Measurements from ENCODE around the gene TIMP2.
"Not testable (repeated sequence)": the region's sequence is repeated elsewhere in the genome, so short reads cannot be mapped to it uniquely, and the experiment has no call there.

The TIMP2 gene

DNA sequence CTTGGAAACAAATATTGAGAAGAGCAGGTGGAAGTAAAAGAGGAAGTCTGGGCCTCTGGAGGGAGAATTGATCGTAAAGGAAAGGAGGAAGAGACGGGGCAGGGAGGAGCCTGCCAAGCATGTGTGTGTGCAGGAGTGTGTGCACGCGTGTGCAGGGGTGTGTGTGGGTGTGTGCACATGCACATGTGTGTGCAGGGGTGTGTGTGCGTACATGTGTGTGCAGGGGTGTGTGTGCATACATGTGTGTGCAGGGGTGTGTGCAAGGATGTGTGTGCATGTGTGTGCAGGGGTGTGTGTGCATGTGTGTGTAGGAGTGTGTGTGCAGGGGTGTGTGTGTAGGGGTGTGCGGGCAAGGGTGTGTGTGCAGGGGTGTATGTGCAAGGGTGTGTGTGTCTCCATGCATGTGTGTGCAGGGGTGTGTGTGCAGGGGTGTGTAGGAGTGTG lies 32.2 kb downstream of the TIMP2 start:
- DNase-seq (ENCODE audit: low read depth): no peak
- TF ChIP-seq, protein P1, sequence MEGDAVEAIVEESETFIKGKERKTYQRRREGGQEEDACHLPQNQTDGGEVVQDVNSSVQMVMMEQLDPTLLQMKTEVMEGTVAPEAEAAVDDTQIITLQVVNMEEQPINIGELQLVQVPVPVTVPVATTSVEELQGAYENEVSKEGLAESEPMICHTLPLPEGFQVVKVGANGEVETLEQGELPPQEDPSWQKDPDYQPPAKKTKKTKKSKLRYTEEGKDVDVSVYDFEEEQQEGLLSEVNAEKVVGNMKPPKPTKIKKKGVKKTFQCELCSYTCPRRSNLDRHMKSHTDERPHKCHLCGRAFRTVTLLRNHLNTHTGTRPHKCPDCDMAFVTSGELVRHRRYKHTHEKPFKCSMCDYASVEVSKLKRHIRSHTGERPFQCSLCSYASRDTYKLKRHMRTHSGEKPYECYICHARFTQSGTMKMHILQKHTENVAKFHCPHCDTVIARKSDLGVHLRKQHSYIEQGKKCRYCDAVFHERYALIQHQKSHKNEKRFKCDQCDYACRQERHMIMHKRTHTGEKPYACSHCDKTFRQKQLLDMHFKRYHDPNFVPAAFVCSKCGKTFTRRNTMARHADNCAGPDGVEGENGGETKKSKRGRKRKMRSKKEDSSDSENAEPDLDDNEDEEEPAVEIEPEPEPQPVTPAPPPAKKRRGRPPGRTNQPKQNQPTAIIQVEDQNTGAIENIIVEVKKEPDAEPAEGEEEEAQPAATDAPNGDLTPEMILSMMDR (conservative IDR thresholded peaks at IDR 0.05; ENCODE audit: low read depth, low read length): no peak
- H3K4me3 ChIP-seq (ENCODE audit: low read depth, low read length): no peak overlapping the region

DNA sequence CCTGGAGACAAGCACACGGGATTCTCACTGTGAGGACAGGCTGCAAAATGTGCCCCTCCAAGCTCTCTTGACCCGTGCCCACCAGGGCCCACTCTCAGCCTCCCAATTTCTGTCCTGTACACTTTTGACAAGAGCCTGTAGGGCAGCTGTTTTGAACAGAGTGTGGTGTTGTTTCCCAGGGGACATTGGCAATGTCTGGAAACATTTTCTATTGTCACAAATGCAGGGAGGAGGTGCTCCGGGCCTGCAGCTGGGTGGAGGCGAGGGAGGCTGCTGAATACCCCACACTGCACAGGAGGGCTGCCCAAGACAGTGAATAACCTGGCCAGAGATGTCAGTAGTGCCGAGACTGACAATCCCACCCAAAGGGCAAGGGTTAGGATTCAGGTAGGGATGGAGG lies 32.7 kb downstream of the TIMP2 start:
- DNase-seq (ENCODE audit: low read depth): no peak
- TF ChIP-seq, protein P1 (conservative IDR thresholded peaks at IDR 0.05; ENCODE audit: low read depth, low read length): no peak
- no peak overlapping the region for H3K4me3 ChIP-seq (ENCODE audit: low read depth, low read length)

DNA sequence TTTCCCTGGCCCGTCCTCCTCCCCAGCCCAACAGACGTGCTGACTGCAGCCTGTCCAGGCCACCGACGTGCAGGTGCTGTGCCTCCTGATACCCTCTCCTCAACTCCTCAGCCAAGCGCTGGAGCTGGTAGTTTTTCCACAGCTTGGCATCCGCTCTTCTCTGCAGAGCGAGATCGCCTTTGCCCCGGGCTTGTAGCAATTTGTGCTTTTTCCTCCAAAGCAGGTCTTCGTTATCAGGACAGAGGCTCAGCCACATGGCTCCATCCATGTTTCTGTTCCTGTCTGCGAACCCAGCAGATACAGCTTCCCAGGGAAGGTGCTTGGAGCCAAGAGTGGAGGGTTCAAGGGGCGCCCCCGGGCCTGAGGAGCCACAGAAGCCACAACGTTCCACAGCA lies 33.1 kb downstream of the TIMP2 start:
- no peak overlapping the region for H3K4me3 ChIP-seq (ENCODE audit: low read depth, low read length)
- TF ChIP-seq, protein P1 (conservative IDR thresholded peaks at IDR 0.05; ENCODE audit: low read depth, low read length): no peak
- DNase-seq (ENCODE audit: low read depth): no peak

DNA sequence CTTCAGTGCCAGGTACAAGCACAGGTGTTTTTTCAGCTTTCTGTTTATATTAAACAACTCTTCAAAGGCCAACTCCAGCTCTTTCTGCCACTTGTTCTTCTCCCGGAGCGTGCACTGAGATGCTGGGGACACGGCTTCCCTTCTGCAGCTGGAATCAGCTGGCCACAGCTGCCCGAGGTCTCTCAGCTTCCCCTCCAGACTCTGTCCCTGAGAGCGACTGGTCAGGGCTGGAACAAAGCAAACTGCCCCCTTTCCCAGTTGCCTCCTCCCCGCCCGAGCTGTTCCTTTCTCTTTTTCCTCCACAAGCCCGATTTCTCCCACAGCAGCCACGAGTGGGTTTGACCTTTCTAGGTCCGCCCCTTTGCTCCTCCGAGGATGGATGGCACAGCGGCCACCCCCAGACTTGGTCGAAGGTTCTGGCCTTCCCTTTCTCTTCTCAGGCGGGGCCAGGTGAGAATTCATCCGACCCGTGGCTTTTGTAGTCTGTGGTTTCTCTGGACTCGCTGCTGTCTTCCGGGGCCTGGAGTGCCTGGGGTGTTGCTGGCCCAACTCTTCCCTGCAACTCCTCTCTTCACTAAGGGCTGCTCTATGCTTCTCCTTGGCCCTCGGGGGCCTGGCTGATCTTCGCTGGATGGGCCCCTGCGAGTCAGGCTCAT lies 33.7 kb downstream of the TIMP2 start:
- no peak overlapping the region for H3K4me3 ChIP-seq (ENCODE audit: low read depth, low read length)
- no peak for DNase-seq (ENCODE audit: low read depth)

DNA sequence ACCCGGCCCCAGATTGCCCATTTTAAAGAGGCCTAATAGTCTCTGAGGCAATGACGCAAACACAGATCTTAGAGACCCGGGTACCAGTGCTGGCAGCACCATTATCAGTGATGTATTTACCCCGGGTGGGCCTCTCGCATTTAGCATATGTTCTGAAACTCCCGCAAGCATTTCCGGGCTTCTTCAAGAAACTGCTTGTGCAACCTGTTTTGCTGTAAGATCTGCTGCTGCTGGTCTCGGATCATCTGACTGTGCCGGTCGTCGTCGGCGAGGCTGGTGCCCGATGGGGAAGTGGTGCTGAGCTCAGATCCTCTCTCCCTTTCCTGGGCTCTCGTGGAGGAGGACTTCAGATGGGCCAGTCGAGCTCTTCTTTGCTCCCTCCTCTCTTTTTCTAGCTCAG lies 34.7 kb downstream of the TIMP2 start:
- DNase-seq (ENCODE audit: low read depth): no peak
- TF ChIP-seq, protein P1 (conservative IDR thresholded peaks at IDR 0.05; ENCODE audit: low read depth, low read length): no peak
- H3K4me3 ChIP-seq (ENCODE audit: low read depth, low read length): no peak overlapping the region

More for the DNA sequence above, 33.7 kb downstream of the TIMP2 start:
- TF ChIP-seq, protein P1 (conservative IDR thresholded peaks at IDR 0.05; ENCODE audit: low read depth, low read length): no peak

DNA sequence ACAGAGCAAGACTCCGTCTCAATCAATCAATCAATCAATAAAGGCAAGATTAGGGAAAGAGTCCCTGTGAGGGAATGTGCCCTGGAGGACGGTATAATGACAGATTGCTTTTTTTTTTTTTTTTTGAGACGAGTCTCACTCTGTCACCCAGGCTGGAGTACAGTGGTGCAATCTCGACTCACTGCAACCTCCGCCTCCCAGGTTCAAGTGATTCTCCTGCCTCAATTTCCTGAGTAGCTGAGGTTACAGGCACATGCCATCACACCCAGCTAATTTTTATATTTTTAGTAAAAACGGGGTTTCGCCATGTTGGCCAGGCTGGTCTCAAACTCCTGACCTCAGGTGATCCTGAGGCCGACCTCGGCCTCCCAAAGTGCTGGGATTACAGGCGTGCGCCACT lies 35.1 kb downstream of the TIMP2 start:
- not testable (repeated sequence) for DNase-seq (ENCODE audit: low read depth); H3K4me3 ChIP-seq (ENCODE audit: low read depth, low read length)

DNA sequence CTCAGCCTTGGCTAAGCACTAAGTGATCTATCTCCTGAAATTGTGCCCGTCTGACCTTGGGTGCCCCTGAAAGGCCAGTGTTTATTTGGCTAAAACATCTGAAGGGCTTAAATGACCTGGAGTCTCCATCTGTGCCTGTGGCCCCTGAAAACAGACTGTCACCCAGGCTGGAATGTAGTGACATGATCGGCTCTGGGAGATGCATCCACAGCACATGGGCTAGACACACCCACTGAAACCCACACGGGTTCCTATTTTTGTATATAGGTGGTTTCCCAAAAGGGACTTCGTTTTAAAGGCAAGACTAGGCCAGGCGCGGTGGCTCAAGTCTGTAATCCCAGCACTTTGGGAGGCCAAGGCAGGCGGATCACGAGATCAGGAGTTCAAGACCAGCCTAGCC lies 35.7 kb downstream of the TIMP2 start:
- DNase-seq (ENCODE audit: low read depth): no peak
- H3K4me3 ChIP-seq (ENCODE audit: low read depth, low read length): no peak overlapping the region
- TF ChIP-seq, protein P1 (conservative IDR thresholded peaks at IDR 0.05; ENCODE audit: low read depth, low read length): no peak

All from choroid plexus epithelial cell (primary cell).